ENCODE measurements around the gene NRCAM.

Gene NRCAM

DNA sequence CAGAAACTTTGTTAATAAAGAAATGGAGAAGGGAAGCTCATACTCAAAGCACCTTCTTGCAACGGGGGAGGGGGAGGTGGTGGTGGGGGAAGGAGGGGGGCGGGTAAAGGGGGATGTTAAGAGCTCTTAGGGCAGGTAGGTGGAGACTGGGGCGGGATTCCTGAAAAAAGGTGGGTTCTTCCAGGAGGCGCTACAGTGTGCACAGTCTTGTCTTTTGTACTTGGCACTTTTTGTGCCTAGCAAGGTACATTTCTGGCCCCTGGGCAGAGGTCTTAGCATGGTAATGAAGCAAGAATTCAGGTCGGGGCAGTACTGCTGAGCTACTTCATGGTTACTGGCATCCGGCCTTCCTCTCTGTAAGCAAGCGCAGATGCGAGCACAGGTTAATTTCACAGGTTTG is 310.8 kb downstream of the NRCAM start:
- DNase-seq = no peak

DNA sequence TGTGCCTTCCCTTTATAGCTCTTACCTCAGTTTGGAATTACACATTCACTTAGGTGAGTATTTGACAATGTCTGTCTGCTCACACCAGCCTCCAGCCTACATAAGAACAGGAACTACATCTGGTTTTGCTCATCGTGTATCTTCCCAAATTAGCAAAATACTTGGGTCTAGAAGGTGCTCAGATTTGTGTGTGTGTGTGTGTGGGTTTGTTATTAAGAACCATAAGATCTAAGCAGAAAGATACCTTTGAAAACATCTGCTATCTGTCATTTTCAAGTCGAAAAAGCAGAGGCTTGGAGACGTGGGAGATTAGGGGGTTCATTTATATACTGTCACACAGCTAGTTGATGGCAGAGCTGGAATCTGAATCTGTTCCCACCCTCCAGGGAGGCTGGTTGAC is 311.3 kb downstream of the NRCAM start:
- DNase-seq = no peak

DNA sequence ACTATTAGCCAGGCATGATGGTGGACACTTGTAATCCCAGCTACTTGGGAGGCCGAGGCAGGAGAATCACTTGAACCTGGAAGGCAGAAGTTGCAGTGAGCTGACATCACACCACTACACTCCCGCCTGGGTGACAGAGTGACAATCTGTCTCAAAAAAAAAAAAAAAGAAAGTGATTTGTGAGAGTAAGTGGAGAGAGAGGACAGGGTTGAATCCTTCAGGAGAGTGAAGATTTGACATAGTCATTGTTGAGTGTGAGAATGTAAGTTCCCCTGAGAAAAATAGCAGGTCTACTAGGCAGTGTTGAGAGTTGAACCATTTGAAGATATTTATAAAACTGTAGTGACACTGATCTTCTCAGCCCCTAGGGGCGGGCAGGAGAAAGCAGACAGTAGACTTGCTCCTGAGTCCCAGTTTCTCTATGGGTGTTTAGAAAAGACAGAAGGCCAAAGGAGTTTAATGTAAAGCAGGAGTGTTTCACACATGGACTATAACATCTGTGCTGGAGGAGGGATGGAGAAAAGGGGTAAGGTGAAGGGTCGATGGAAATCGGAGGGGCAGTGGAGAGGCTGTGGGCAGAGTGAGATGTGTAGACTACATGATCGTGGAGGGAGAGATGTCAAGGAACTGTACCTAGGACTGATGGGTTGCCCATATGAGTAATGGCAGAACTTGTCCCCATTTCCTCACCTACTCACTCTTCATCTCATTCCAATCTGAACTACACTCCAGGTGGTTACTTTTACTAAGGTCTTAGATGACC is 312.4 kb downstream of the NRCAM start:
- DNase-seq = no peak

DNA sequence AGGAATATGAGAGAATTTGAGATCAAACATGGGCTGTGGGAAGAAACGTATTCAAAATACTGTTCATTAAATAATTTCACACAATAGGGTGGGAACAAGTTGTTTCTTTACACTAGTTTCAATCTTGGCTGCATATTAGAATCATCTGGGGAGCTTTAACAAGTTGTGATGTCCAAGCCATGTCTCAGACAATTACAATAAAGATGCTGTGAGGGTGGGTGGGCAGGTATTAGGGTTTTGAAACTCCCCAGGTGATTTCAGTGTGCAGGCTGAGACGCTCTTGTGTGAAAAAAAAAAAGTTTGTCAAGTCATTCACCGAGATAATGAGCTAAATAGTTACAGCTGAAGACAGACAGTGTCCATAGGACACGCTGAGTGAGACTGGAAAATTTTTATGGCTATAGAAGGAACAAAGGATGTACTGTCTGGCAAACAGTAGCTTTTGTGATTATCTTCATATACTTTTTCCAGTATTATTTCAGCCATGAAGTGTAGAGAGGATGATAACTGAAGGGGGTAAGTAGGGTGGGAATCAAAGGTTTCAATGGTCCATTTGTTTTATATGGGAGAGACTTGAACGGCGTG is 313.5 kb downstream of the NRCAM start:
- DNase-seq = no peak

DNA sequence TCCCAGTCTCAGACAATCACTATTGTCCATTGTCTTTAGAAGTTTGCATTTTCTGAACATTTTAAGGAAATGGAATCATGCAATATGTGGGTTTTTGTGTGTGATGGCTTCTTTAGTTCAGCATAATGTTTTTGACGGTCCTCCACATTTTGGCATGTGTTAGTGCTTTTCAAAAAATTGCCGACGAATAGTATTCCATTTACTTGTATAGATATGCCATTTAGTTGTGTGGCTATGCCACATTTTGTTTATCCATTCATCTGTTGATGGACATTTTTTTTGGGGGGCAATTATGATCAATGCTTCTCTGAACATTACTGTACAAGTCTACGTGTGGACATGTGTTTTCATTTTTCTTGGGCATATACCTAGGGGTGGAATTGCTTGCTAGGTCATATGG is 314.1 kb downstream of the NRCAM start:
- DNase-seq = no peak

DNA sequence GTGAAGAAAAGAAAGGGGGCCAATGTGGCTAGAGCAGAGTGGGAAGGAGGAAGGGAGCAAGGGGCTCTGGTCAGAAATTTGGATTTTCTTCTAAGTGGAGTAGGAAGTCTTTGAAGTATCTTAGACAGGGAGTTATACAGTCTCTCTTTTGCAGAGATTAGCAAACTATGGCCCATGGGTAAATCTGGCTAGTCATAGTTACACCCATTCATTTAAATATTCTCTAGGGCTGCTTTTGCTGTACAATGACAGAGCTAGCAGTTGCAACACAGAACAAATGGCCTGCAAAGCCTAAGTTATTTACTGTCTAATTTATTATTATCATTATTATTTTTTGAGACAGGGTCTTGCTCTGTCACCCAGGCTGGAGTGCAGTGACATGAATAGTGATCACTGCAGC is 315.6 kb downstream of the NRCAM start:
- no peak for DNase-seq

DNA sequence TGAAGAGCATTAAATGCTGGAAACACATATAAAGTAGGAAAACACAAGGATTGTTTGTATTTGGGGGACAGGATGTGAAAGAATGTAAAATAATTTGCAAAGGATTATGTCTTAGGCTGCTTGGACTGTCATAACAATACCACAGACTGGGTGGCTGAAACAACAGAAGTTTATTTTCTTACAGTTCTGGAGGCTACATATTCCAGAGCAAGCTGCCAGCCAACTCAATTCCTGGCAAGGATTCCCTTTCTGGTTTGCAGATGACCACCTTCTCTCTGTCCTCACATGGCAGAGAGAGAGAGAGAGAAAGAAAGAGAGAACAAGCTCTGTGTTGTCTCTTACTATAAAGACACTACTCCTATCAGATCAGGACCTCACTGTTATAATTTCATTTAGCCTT is 317.3 kb downstream of the NRCAM start:
- no peak for DNase-seq

DNA sequence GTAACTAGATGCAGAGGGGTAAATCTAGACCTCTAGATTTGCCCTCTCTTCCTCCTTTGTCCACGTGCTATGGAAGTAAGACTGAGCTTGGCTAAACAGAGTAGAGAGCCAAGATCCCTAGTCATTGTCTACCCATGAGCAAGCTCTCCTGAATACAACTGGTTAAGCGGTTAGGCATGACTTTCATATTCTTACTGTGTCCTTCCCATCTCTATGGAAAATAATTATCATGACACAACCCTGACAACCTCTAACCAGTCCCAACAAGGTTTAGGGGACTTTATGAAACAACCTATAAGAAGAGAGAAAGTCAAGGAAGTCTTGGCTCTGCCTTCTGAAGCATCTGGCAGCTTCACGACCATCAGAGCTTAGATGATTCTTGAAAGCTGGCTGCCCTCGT is 318.2 kb downstream of the NRCAM start:
- no peak for DNase-seq

DNA sequence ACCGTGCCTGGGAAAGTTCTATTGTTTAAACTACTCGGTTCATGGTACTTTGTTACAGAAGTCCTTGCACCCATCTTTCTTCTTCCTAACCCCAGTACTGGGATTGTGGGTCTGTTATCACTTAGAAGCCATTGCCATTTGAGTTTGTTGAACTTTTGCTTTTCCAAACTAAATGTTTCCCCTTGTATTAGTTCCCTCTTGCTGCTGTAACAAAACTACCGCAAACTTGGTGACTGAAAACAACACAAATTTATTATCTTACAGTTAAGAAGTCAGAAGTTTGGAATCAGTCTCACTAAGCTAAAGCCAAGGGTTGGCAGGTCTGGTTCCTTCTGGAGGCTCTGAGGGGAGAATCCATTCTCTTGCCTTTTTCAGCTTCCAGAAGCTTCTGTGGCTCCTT is 319.2 kb downstream of the NRCAM start:
- DNase-seq = no peak

DNA sequence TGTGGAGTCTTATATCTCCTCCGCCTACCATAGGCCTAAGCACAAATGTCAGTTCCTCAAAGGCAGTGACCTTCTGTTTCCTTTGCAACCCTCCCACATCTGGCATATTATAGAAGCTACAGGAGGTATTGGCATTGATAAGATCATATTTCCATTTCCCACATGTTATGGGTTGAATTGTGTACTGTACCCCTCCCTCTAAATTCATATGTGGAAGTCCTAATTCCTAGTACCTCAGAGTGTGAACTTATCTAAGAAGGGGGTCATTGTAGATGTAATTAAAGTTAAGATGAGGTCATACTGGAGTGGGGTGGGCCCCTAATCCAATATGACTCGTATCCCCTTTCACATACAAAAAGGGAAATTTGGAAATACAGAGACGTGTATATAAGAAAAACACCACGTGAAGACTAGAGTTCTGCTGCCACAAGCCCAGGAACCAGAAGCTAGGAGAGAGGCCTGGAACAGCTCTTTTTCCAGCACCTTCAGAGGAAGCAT is 320.0 kb downstream of the NRCAM start:
- DNase-seq = peak; percentile 88

DNA sequence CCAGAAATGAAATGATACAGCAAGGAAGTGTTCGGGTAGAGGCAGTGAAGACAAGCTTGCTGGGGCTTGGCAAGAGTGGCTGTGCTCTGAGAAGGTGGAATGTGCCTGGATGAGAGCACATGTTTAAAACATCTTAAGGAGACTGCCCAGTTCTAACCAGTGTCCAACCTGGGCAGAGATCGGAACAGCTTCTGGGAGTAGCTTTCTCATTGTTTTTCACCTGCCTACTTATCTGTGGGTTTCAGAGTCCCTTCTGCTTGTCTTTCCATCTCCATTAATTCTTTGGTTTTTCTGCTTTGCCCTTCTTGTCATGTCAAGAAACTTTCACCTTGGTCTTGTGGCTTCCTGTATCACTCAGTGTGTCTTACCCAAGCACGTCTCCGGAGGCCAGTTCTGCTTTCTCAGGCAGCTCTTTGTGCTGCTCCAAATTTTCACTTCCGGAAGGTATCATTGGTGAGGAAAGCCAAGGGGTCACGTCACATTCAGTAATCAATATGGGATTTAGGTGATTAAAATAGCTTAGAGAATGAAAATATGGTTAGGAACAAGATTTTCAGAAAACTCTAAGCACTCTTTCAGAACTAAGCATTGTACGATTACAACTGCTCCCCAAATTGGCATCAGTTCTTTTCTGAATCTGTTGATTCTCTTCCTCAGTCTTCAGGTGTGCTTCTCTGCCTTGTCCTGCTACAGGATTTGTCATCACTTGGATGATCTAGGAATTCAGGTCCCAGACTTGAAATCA is 320.6 kb downstream of the NRCAM start:
- peak; percentile 82 for DNase-seq

DNA sequence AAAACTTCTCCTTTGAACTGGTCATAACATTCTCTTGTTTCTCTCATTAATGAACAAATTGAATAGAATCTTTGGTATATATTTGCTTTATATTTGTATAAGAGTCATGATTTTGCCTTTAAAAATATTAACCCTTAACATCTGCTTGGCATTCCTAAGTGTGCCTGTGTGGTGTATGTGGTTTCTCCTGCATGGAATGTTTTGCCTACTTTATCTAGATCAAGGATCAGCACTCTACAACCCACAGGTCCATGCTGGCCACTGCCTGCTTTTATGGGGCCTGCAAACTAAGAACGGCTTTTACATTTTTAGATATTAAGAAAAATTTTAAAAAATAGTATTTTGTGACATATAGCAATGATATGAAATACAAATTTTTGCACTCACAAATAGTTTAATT is 321.8 kb downstream of the NRCAM start:
- no peak for DNase-seq

DNA sequence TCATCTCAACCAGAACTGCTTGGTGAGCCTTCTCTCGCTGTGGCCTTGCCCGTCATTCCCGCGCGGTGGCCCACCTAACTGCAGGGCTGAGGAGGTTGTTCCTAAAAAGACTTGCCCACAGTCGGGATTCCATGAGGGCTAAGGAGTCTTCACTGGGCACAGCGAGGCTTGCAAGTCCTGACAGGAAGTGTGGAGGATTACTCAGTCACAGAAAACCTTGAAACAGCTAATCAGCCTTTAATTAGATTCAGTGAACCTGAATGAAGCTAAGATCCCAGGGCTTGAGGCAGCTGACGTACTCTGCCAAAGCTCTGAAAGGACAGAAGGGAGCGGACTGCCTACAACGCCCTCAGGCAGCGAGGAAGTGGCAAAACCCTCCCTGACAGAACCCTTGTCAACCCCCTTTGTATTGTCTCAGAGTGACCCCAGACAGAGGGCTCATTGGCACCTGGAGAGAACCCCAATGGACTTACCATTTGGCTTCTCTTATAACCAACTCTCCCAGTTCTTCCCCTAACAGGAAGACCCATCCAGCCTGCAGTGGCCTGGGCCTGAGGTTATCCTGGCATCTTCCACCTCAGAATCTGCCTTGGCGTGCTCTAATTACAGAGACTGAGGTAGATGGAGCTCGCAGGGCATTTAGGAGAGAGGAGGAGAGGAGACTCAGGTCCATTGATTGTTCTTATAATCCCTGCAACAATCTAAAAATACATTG is 323.5 kb downstream of the NRCAM start:
- DNase-seq = no peak

DNA sequence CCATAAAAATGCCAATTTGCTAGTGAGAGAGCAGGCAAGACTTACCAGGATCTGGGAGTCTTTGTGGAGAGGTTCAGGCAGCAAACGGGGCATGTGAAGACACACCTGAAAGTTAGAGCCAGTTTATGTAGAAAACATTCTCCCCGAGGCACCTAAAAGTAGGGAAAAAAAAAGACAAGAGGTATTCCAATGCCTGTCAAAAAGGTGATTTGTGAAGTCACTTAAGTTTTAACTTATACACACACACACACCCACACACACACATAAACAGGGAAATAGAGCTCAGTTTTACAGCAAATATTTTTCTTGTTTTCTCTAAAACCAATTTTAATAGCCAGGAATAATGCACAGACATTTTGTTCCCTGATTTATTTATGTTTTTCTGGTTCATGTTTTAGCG is 326.0 kb downstream of the NRCAM start, which contains the start of gene LAMB4:
TSS of gene LAMB4 (minus strand) at position 101 of the 400 bp plus-strand sequence. CDS start 7,197 bp downstream, outside the sequence.
- no peak for DNase-seq

DNA sequence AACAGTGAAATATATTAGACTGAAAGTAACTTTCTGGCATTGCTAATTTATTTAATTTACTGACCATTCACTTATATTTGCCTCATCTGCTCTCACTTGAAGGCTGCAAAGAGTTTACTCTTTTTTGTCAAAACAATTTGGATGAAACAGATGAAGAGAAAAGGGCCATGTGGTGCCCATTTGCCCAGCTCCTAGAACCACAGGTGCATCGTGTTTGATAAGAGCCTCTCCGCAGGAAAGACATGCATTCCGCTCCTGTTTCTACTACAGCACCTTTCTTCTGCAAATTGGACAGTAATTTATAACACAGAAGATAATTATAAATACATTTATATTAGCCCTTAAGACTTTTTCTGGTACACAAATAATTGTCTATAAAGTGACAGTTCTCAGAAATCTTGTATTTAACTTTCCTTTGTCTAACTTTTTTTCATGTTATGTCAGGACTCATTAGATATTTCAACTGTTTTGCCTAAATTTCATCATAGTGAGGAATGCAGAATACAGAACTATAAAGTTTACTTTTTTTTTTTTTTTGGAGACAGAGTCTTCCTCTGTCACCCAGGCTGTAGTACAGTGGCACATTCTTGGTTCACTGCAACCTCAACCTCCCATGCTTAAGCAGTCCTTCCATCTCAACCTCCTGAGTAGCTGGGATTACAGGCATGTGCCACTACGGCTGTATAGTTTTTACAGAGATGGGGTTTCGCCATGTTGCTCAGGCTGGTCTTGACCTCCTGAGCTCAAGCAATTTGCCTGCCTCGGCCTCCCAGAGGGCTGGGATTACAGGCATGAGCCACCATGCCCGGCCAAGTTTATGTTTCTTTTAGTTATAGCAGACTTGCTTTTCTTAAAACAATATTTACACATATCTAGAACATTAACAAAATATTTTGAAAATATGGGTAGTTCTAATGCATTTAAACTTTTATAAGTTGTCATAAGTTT is 326.9 kb downstream of the NRCAM start:
- no peak for DNase-seq

DNA sequence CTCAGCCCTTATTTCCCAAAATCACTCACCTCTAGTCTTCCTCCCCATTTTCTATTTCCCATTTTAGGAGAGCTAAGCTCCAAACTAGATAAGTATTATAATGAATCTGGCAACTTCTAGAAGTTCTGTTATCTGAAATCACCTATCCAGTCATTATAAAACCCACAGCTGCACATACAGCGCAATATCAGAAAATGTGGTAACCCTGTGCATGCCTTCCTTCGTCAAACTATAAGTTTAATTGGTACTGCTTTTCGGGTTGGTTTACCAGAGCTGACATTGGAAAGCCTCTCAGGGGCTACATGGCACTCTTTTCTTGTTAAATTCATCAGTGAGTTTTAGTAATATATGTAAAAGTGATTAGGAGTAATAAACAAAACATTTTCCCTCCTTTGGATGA is 327.7 kb downstream of the NRCAM start:
- DNase-seq = no peak

DNA sequence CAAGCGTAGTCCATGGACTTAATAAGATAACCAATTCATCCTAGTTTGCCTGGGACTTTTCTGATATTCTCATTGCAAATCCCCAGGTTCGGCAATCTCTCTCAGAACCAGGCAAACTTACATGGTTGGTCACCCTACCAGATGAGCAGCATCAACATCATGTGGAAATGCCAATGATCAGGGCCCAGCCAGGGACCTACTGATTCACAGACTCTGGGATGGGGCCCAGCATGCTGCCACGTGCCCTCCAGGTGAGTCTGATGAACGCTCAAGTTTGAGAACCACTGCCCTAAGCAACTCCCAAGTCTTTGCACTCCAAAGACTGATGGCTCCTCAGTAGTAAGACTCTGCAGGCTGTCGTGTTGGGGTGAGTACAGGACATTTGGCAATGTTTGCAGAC is 328.8 kb downstream of the NRCAM start:
- DNase-seq = no peak

DNA sequence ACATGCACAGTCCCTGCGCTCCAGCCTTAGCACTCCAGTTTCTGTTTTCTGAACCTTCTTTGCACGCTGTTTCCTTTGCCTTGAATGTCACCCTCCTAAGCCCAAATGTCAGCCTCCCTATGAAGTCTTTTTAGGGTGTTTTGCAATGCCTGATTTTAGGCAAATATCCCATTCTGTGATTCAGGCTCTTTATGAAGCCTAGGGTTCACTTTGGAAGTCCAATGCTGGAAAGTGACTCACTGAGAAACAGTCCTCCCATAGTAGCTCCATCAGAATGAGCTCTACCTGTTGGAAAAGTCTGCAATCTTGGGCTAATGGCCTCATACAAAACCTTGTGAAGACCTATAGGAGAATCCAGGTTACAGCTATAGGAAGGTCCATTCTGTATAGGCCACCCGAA is 331.4 kb downstream of the NRCAM start:
- DNase-seq = no peak

DNA sequence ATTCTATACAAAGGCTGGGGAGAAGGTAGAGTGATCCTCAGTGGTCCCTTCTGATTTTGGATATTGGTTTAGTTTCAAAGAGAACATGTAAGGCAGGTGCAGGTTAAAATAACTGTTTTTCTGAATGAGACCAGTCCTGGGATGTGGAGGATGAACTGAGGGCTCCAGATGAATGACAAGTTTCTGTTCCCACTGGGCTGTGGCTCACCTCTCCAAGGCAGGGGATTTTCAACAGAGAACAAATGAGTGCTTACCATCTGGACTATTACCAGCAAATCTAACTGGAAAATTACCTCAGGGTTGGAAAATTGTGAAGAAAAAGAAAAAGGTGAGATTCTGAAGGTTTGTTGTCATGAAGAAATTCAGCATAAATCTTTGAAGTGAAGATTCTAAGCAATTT is 334.1 kb downstream of the NRCAM start:
- no peak for DNase-seq

DNA sequence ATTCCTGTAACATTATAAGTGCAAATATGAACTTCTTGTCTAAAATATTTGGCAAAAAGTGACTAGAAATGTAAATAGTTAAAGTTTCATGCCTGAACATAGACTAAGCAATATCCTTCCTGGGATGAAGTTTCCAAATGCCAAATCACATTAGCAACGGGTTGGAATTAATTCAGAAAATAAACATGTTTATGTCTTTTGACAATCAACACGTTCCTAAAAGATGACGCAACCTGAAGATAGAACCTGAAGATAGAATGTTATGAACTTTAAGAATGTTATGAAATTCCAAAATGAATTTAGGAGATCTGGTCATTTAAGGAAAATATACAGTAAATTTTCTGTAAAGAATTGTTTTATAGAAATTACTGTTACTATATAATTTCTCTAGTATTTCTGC is 335.3 kb downstream of the NRCAM start:
- DNase-seq = no peak

DNA sequence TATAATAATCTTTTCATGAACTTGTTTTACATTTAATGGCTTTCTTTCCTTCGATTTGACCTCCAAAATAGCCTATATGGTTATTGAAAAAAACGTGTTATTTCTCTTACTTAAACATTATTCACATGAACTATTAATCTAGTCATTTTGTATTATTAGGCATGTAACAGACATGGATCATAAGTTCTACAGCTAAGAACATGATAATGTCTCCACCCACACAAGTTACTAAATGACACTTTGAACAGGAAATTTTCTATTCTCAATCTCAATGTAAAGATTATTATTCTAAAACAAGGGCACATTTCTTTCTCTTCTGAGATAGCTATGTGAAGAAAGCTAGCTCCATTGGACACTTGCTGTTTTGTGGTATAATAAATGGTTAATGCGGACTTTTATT is 336.0 kb downstream of the NRCAM start:
- DNase-seq = no peak

DNA sequence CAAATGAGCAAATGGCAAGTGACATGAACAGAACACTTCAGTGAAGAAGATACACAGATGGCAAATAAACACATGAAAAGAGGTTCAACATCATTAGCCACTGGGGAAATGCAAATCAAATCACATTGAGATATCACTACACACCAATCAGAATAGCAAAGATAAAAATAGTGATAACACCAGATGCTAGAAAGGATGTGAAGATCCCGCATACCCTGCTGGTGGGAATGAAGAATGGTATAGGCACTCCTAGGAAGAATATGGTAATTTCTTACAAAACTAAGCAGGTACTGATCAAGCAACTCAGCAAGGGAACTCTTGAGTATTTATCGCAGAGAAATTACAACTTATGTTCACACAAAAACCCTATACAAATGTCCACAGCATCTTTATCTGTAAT is 337.3 kb downstream of the NRCAM start:
- no peak for DNase-seq
